Common myeloid progenitor, CD34-positive (primary cell): ENCODE data around the gene SPTBN1.
"Not testable (repeated sequence)": the region's sequence is repeated elsewhere in the genome, so short reads cannot be mapped to it uniquely, and the experiment has no call there.

Experiments used
- CTCF ChIA-PET: fragments of 350-600 bp; sonication (Branson Sonifier 250); formaldehyde crosslinking; loops from one replicate; lab custom pipeline; 2021; ENCODE audit warnings: antibody characterized with exemption; lab: Charles Lee
- POLR2A ChIA-PET: fragments of 350-600 bp; sonication (Branson Sonifier 250); formaldehyde crosslinking; loops from one replicate; lab custom pipeline; 2021; ENCODE audit warnings: antibody characterized with exemption; lab: Charles Lee
- DNase-seq, 3 donors: peaks; one replicate each; pipeline versions ENCODE4 v3.0.0 to v3.0.0-alpha.2; 2013
- H3K27ac ChIP-seq, 2 experiments: 1 replicate in 1 of 2; 2 replicates in 1 of 2; pipeline ENCODE4 v1.7.0; 2013; ENCODE audit warnings: inconsistent platforms in 2 of 2, low read length in 2 of 2, mild to moderate bottlenecking in 2 of 2, low read depth in 1 of 2, moderate library complexity in 1 of 2; ENCODE audit not compliant: severe bottlenecking in 2 of 2, insufficient read depth in 1 of 2, poor library complexity in 1 of 2
- H3K27me3 ChIP-seq, 5 experiments: replicated peaks in 2 of 5; 1 replicate in 3 of 5; 2 replicates in 2 of 5; pipeline versions ENCODE4 v1.6.1 to v1.7.0; 2013; ENCODE audit warnings: low read length in 4 of 5, mild to moderate bottlenecking in 2 of 5, moderate library complexity in 2 of 5, inconsistent platforms in 1 of 5; ENCODE audit not compliant: insufficient read depth in 5 of 5, control insufficient read depth in 4 of 5
- H3K36me3 ChIP-seq, 4 experiments: 1 replicate in 2 of 4; 2 replicates in 2 of 4; pipeline versions ENCODE4 v1.6.1 to v1.7.0; 2013; ENCODE audit warnings: low read length in 3 of 4, control low read depth in 1 of 4, mild to moderate bottlenecking in 1 of 4; ENCODE audit not compliant: control insufficient read depth in 4 of 4, insufficient read depth in 4 of 4
- H3K4me1 ChIP-seq, 4 experiments: 1 replicate in 3 of 4; 2 replicates in 1 of 4; pipeline versions ENCODE4 v1.6.1 to v1.7.1; 2013; ENCODE audit warnings: low read length in 3 of 4, mild to moderate bottlenecking in 3 of 4, control low read depth in 1 of 4, inconsistent platforms in 1 of 4, moderate library complexity in 1 of 4; ENCODE audit not compliant: control insufficient read depth in 4 of 4, insufficient read depth in 4 of 4; ENCODE audit errors: control extremely low read depth in 1 of 4
- H3K4me3 ChIP-seq, 7 experiments: 1 replicate in 4 of 7; 2 replicates in 3 of 7; pipeline versions ENCODE4 v1.5.1 to v1.7.0; 2013; ENCODE audit warnings: mild to moderate bottlenecking in 7 of 7, low read length in 6 of 7, moderate library complexity in 6 of 7, inconsistent platforms in 2 of 7, low read depth in 2 of 7, control low read depth in 1 of 7; ENCODE audit not compliant: insufficient read depth in 4 of 7, control insufficient read depth in 1 of 7; ENCODE audit errors: extremely low read depth in 1 of 7
- H3K9me3 ChIP-seq, 5 experiments: 1 replicate in 4 of 5; 2 replicates in 1 of 5; pipeline versions ENCODE4 v1.6.1 to v1.7.1; 2013; ENCODE audit warnings: low read length in 4 of 5, mild to moderate bottlenecking in 2 of 5, inconsistent platforms in 1 of 5, low read depth in 1 of 5, moderate library complexity in 1 of 5; ENCODE audit not compliant: control insufficient read depth in 4 of 5, insufficient read depth in 2 of 5; ENCODE audit errors: control extremely low read depth in 1 of 5
- WGBS: methylation state at CpG from one replicate; pipeline ENCODE4 v1.1.5; 2013; ENCODE audit not compliant: insufficient coverage; 5-methylcytosine and 5-hydroxymethylcytosine counted together

SPTBN1 gene

GRCh38 chr2:54526226-54526879 is 70.2 kb downstream of the SPTBN1 start:
- 95% methylated on average over 11 of the region's 12 CpGs for WGBS
- no peaks in the 10 kb centered on the region for H3K27me3 ChIP-seq
- ChIA-PET CTCF (interaction anchor here (1.1 to 4.4 kb wide), 5 partner anchors 14 to 179 kb away, joined by 3 to 14 read pairs (median 3); no protein-coding TSS in a partner anchor), POLR2A (no interaction called here)
- H3K36me3 ChIP-seq = peaks cover 4 to 23% (median 8%) of the 10 kb centered on the region in 4 experiments
- no peak overlapping the region for H3K27ac ChIP-seq
- H3K4me3 ChIP-seq = no peak overlapping the region
- DNase-seq = no peak
- H3K4me1 ChIP-seq = peaks cover 0 to 15% (median 5%) of the 10 kb centered on the region in 4 experiments
- H3K9me3 ChIP-seq = no peaks in the 10 kb centered on the region

- DNase-seq = no peak
- POLR2A ChIA-PET = no interaction called here
- no CpG with 5 or more reads among the region's 1 CpG for WGBS
- Histone ChIP-seq H3K4me1 (peaks cover 0 to 10% (median 5%) of the 10 kb centered on the region in 4 experiments), H3K4me3 (no peak overlapping the region), H3K27ac (no peak overlapping the region), H3K27me3 (no peaks in the 10 kb centered on the region), H3K9me3 (no peaks in the 10 kb centered on the region), H3K36me3 (peaks cover 4 to 23% (median 8%) of the 10 kb centered on the region in 4 experiments)
- CTCF ChIA-PET = interaction anchor here (0.6 to 1.5 kb wide), 4 partner anchors 22 to 176 kb away, joined by 3 to 5 read pairs (median 3); no protein-coding TSS in a partner anchor
Measured at GRCh38 chr2:54528311-54528955, 72.3 kb downstream of the SPTBN1 start.

GRCh38 chr2:54529518-54529917 is 73.4 kb downstream of the SPTBN1 start:
- peaks cover 4 to 23% (median 8%) of the 10 kb centered on the region in 4 experiments for H3K36me3 ChIP-seq
- POLR2A ChIA-PET, H3K4me1 ChIP-seq, H3K9me3 ChIP-seq, H3K4me3 ChIP-seq, H3K27ac ChIP-seq, DNase-seq, H3K27me3 ChIP-seq: not testable (repeated sequence)
- CTCF ChIA-PET = interaction anchor here (1.5 kb wide), 1 partner anchor 96 kb away, joined by 5 read pairs; no protein-coding TSS in a partner anchor
- WGBS = no CpG with 5 or more reads among the region's 1 CpG

- no peak for DNase-seq
- POLR2A ChIA-PET = no interaction called here
- Histone ChIP-seq H3K36me3 (peaks cover 4 to 23% (median 8%) of the 10 kb centered on the region in 4 experiments), H3K9me3 (no peaks in the 10 kb centered on the region), H3K27ac (no peak overlapping the region), H3K27me3 (no peaks in the 10 kb centered on the region), H3K4me3 (no peak overlapping the region), H3K4me1 (peaks cover 0 to 4% (median under 1%) of the 10 kb centered on the region in 4 experiments)
- CTCF ChIA-PET = interaction anchor here (0.8 to 1.5 kb wide), 2 partner anchors 26 to 96 kb away, joined by 3 to 5 read pairs; no protein-coding TSS in a partner anchor
- 60% methylated on average over 1 of the region's 2 CpGs for WGBS
Measured at GRCh38 chr2:54529935-54530334, 73.8 kb downstream of the SPTBN1 start.

GRCh38 chr2:54531558-54531957 is 75.4 kb downstream of the SPTBN1 start:
- DNase-seq = no peak
- no peak overlapping the region for H3K27ac ChIP-seq
- no peaks in the 10 kb centered on the region for H3K9me3 ChIP-seq
- ChIA-PET CTCF (interaction anchor here (0.5 to 1.5 kb wide), 5 partner anchors 10 to 177 kb away, joined by 3 to 6 read pairs (median 3); no protein-coding TSS in a partner anchor), POLR2A (interaction anchor here (0.7 kb wide), 1 partner anchor 18 kb away, joined by 4 read pairs; no protein-coding TSS in a partner anchor)
- H3K4me1 ChIP-seq = peaks cover 0 to 4% (median 0%) of the 10 kb centered on the region in 4 experiments
- no peaks in the 10 kb centered on the region for H3K27me3 ChIP-seq
- peaks cover 4 to 19% (median 5%) of the 10 kb centered on the region in 4 experiments for H3K36me3 ChIP-seq
- 97% methylated on average over 4 of the region's 5 CpGs for WGBS
- H3K4me3 ChIP-seq = no peak overlapping the region

- H3K9me3 ChIP-seq = no peaks in the 10 kb centered on the region
- DNase-seq = no peak
- POLR2A ChIA-PET = interaction anchor here (1.1 kb wide), 1 partner anchor 10 kb away, joined by 7 read pairs; no protein-coding TSS in a partner anchor
- no CpG with 5 or more reads among the region's 1 CpG for WGBS
- peaks cover 0 to 4% (median 0%) of the 10 kb centered on the region in 4 experiments for H3K4me1 ChIP-seq
- H3K36me3 ChIP-seq = peaks cover 0 to 6% (median under 1%) of the 10 kb centered on the region in 4 experiments
- no peaks in the 10 kb centered on the region for H3K27me3 ChIP-seq
- CTCF ChIA-PET = interaction anchor here (1.0 to 1.2 kb wide), 4 partner anchors 9 to 74 kb away, joined by 3 read pairs; no protein-coding TSS in a partner anchor
- H3K27ac ChIP-seq = no peak overlapping the region
- H3K4me3 ChIP-seq = no peak overlapping the region
Measured at GRCh38 chr2:54534221-54534620, 78.1 kb downstream of the SPTBN1 start.
